IMR-90 (cell line): ENCODE results near the gene CACNG7. TPM values are rescaled to one million over a fixed set of nuclear protein-coding genes. Genes with fewer than 3 reads are reported as not detected.

Experiments used
- ATAC-seq: fragments of 200-7000 bp; cut with Tn5 transposase; 2 replicates; pipeline ENCODE4 v1.9.1; 2020; ENCODE audit warnings: low read depth, mild to moderate bottlenecking, moderate library complexity
- BruUV-seq: library from RNA; stranded (reverse); fragments of 400-500 nt; replicated peaks from 2 replicates; lab custom pipeline; 2021; lab: Mats Ljungman, UMichigan
- CTCF ChIA-PET: fragments of 300-600 bp; formaldehyde crosslinking; extraction: SDS; loops from one replicate; lab custom pipeline; 2021; ENCODE audit warnings: antibody characterized with exemption; lab: Yijun Ruan, JAX
- POLR2A ChIA-PET: fragments of 300-600 bp; sonication (Branson Sonifier 250); formaldehyde crosslinking; loops from one replicate; lab custom pipeline; 2022; ENCODE audit warnings: antibody characterized with exemption; ENCODE audit not compliant: unreplicated experiment; lab: Charles Lee
- DNase-seq: peaks from one replicate; pipeline ENCODE4 v3.0.0; 2013
- H2AFZ ChIP-seq: replicated peaks from 2 replicates; pipeline ENCODE3; 2013; ENCODE audit warnings: low read length, mild to moderate bottlenecking; ENCODE audit not compliant: poor library complexity
- H2AK5ac ChIP-seq: 2 replicates; pipeline ENCODE4 v1.6.1; 2013; ENCODE audit warnings: low read depth, low read length, inconsistent platforms
- H2AK9ac ChIP-seq: replicated peaks from 2 replicates; pipeline ENCODE3; 2013; ENCODE audit warnings: mild to moderate bottlenecking, low read depth, low read length, moderate library complexity; ENCODE audit not compliant: poor library complexity
- H2BK120ac ChIP-seq: 2 replicates; pipeline ENCODE4 v1.6.1; 2013; ENCODE audit warnings: low read depth, low read length, inconsistent platforms
- H2BK15ac ChIP-seq: 3 replicates; pipeline ENCODE4 v1.6.1; 2013; ENCODE audit warnings: low read depth, low read length, inconsistent platforms
- H2BK20ac ChIP-seq: 2 replicates; pipeline ENCODE4 v1.6.1; 2013; ENCODE audit warnings: low read depth, mild to moderate bottlenecking, inconsistent platforms, low read length, moderate library complexity
- H2BK5ac ChIP-seq: 2 replicates; pipeline ENCODE4 v1.6.1; 2013; ENCODE audit warnings: mild to moderate bottlenecking, low read depth, low read length, inconsistent platforms; ENCODE audit not compliant: poor library complexity, severe bottlenecking
- H3K14ac ChIP-seq: replicated peaks from 2 replicates; pipeline ENCODE4 v1.6.1; 2013; ENCODE audit warnings: low read depth, low read length, inconsistent platforms
- H3K18ac ChIP-seq: 2 replicates; pipeline ENCODE4 v1.6.1; 2013; ENCODE audit warnings: low read depth, low read length, control low read depth
- H3K23ac ChIP-seq: 2 replicates; pipeline ENCODE4 v1.6.1; 2013; ENCODE audit warnings: low read depth, low read length, inconsistent platforms
- H3K27ac ChIP-seq: 2 replicates; pipeline ENCODE4 v1.5.1; 2013; ENCODE audit warnings: mild to moderate bottlenecking, control low read depth, low read length; ENCODE audit not compliant: insufficient read depth
- H3K27me3 ChIP-seq: 2 replicates; pipeline ENCODE4 v1.6.1; 2013; ENCODE audit warnings: low read length; ENCODE audit not compliant: control insufficient read depth, insufficient read depth
- H3K36me3 ChIP-seq: 2 replicates; pipeline ENCODE4 v1.6.1; 2013; ENCODE audit warnings: low read length, mixed read lengths; ENCODE audit not compliant: control insufficient read depth, insufficient read depth
- H3K4ac ChIP-seq: 2 replicates; pipeline ENCODE4 v1.6.1; 2013; ENCODE audit warnings: low read depth, low read length, inconsistent platforms
- H3K4me1 ChIP-seq: 2 replicates; pipeline ENCODE4 v1.6.1; 2013; ENCODE audit warnings: low read length, mixed read lengths; ENCODE audit not compliant: control insufficient read depth, insufficient read depth
- H3K4me2 ChIP-seq: 2 replicates; pipeline ENCODE4 v1.6.1; 2013; ENCODE audit warnings: low read depth, mild to moderate bottlenecking, control low read depth, low read length, moderate library complexity
- H3K4me3 ChIP-seq: 2 replicates; pipeline ENCODE4 v1.5.1; 2013; ENCODE audit warnings: low read depth, mild to moderate bottlenecking, control low read depth, low read length, moderate library complexity; ENCODE audit not compliant: insufficient read depth
- H3K56ac ChIP-seq: 2 replicates; pipeline ENCODE4 v1.6.1; 2013; ENCODE audit warnings: low read length, inconsistent platforms; ENCODE audit not compliant: insufficient read depth; ENCODE audit errors: extremely low read depth
- H3K79me1 ChIP-seq, 2 experiments: 2 replicates each; pipeline ENCODE4 v1.6.1; 2013; ENCODE audit warnings: low read length in 2 of 2, inconsistent platforms in 1 of 2, low read depth in 1 of 2
- H3K9ac ChIP-seq: 2 replicates; pipeline ENCODE4 v1.6.1; 2013; ENCODE audit warnings: low read depth, low read length, control low read depth
- H3K9me1 ChIP-seq: 2 replicates; pipeline ENCODE4 v1.6.1; 2013; ENCODE audit warnings: low read length, inconsistent platforms; ENCODE audit not compliant: insufficient read depth
- H3K9me3 ChIP-seq: 2 replicates; pipeline ENCODE4 v1.6.1; 2013; ENCODE audit warnings: low read length; ENCODE audit not compliant: control insufficient read depth, insufficient read depth
- H4K20me1 ChIP-seq: 2 replicates; pipeline ENCODE4 v1.6.1; 2013; ENCODE audit warnings: low read length, inconsistent platforms; ENCODE audit not compliant: insufficient read depth
- H4K5ac ChIP-seq: 2 replicates; pipeline ENCODE4 v1.6.1; 2013; ENCODE audit warnings: mild to moderate bottlenecking, low read depth, low read length, control low read depth
- H4K8ac ChIP-seq, 2 experiments: 2 replicates each; pipeline ENCODE4 v1.6.1; 2013; ENCODE audit warnings: low read depth in 2 of 2, low read length in 2 of 2, control low read depth in 1 of 2, inconsistent platforms in 1 of 2
- H4K91ac ChIP-seq: 2 replicates; pipeline ENCODE4 v1.6.1; 2013; ENCODE audit warnings: low read depth, low read length, inconsistent platforms; ENCODE audit not compliant: insufficient read depth
- CEBPB ChIP-seq: IDR thresholded peaks from 2 replicates; pipeline ENCODE4 v1.6.1; 2012; ENCODE audit warnings: low read depth, low read length, improper control_type of control experiment
- CHD1 ChIP-seq: IDR thresholded peaks from 2 replicates; pipeline ENCODE4 v1.6.1; 2012; ENCODE audit warnings: low read depth, low read length, improper control_type of control experiment
- CTCF ChIP-seq: conservative IDR thresholded peaks from 2 replicates; pipeline ENCODE4 v1.5.1; 2012; ENCODE audit warnings: mild to moderate bottlenecking, low read depth, low read length, improper control_type of control experiment
- ELK1 ChIP-seq: fragments of 150-350 bp; IDR thresholded peaks from 2 replicates; pipeline ENCODE4 v1.6.1; 2016; ENCODE audit warnings: low read depth, mild to moderate bottlenecking, low read length, moderate library complexity, borderline replicate concordance
- MAFK ChIP-seq: IDR thresholded peaks from 2 replicates; pipeline ENCODE4 v1.6.1; 2012; ENCODE audit warnings: low read depth, low read length, improper control_type of control experiment
- MAZ ChIP-seq: IDR thresholded peaks from 2 replicates; pipeline ENCODE4 v1.6.1; 2012; ENCODE audit warnings: low read depth, mild to moderate bottlenecking, low read length, improper control_type of control experiment, moderate library complexity, borderline replicate concordance
- MXI1 ChIP-seq: IDR thresholded peaks from 2 replicates; pipeline ENCODE4 v1.6.1; 2012; ENCODE audit warnings: low read depth, mild to moderate bottlenecking, low read length, moderate library complexity, borderline replicate concordance
- POLR2A ChIP-seq: IDR thresholded peaks from 2 replicates; pipeline ENCODE4 v1.6.1; 2012; ENCODE audit warnings: mild to moderate bottlenecking, low read depth, low read length
- RCOR1 ChIP-seq: IDR thresholded peaks from 2 replicates; pipeline ENCODE4 v1.6.1; 2012; ENCODE audit warnings: mild to moderate bottlenecking, low read length, improper control_type of control experiment; ENCODE audit not compliant: insufficient replicate concordance
- RFX5 ChIP-seq: IDR thresholded peaks from 2 replicates; pipeline ENCODE4 v1.8.0; 2012; ENCODE audit warnings: low read depth, mild to moderate bottlenecking, low read length, moderate library complexity
- SMC3 ChIP-seq: fragments of 150-350 bp; IDR thresholded peaks from 2 replicates; pipeline ENCODE4 v1.6.1; 2016; ENCODE audit warnings: low read depth, mild to moderate bottlenecking, antibody characterized with exemption, low read length, moderate library complexity
- USF2 ChIP-seq: fragments of 150-350 bp; IDR thresholded peaks from 2 replicates; pipeline ENCODE4 v1.6.1; 2017; ENCODE audit warnings: mild to moderate bottlenecking, antibody characterized with exemption, low read length, low read depth
- WGBS, 2 experiments: methylation state at CpG; one replicate each; pipeline versions ENCODE4 v1.1.5 to v1.1.7; 2013; ENCODE audit warnings: missing lambda C conversion rate in 2 of 2; ENCODE audit not compliant: insufficient read length in 1 of 2; ENCODE audit errors: extremely low coverage in 2 of 2; 5-methylcytosine and 5-hydroxymethylcytosine counted together
- dilution Hi-C: fragments of 300-500 bp; cut with HindIII; formaldehyde crosslinking; loops from one replicate; pipeline ENCODE4 v1.14.3; 2018; ENCODE audit warnings: low sequenced_read_pairs; ENCODE audit not compliant: unreplicated experiment
- in situ Hi-C: fragments of 300-500 bp; cut with MboI; formaldehyde crosslinking; loops from 3 replicates; pipeline ENCODE4 v1.14.3; 2019; ENCODE audit warnings: low sequenced_read_pairs, inconsistent platforms, mixed read lengths
- intact Hi-C: fragments of 100-400 bp; cut with micrococcal nuclease; formaldehyde crosslinking; loops from 2 replicates; pipeline ENCODE4 v1.10.0; 2022
- polyA plus RNA-seq, 3 experiments: library from polyadenylated mRNA; depleted of rRNA; stranded (reverse); fragments of >200 nt; gene quantifications; 2 replicates each; pipeline ENCODE4 v1.2.3, GENCODE V29; 2012; ENCODE audit warnings: low replicate concordance in 1 of 3
- total RNA-seq: library from RNA; depleted of rRNA; stranded (reverse); fragments of >200 nt; gene quantifications from 2 replicates; pipeline ENCODE4 v1.2.3, GENCODE V29; 2012

The CACNG7 gene
- total and polyA plus RNA-seq, 2 of the 4 experiments (the other 2 are of a cell fraction): 0.36 to 6.7 TPM

GRCh38 chr19:53957448-53958167 is 48.5 kb downstream of the CACNG7 start:
- no peak overlapping the region for H2AK9ac ChIP-seq
- H3K9me3 ChIP-seq: no peaks in the 10 kb centered on the region; the same call in 1 of the 2 replicates
- H3K4me2 ChIP-seq: no peak overlapping the region
- no peak overlapping the region for H2AK5ac ChIP-seq
- no peak overlapping the region for H3K56ac ChIP-seq
- no peaks in the 10 kb centered on the region for H3K36me3 ChIP-seq
- no peak overlapping the region for H3K14ac ChIP-seq
- no peaks in the 10 kb centered on the region for H3K4me1 ChIP-seq
- ChIA-PET POLR2A (no interaction called here), CTCF (no interaction called here)
- no peaks in the 10 kb centered on the region for H3K9me1 ChIP-seq
- no CpG with 5 or more reads among the region's 15 CpGs for WGBS, 2 experiments
- ATAC-seq (no peak), DNase-seq (no peak)
- no peak overlapping the region for H3K18ac ChIP-seq
- intact Hi-C loops (no loop called here), in situ Hi-C loops (no loop called here), dilution Hi-C loops (no loop called here)
- H4K20me1 ChIP-seq: no peaks in the 10 kb centered on the region
- H3K27me3 ChIP-seq: peaks cover 45% of the 10 kb centered on the region
- no peak overlapping the region for H4K5ac ChIP-seq
- no peak overlapping the region for H2BK20ac ChIP-seq
- H4K91ac ChIP-seq: no peak overlapping the region
- no peak overlapping the region for H3K4me3 ChIP-seq
- H2AFZ ChIP-seq: no peak overlapping the region
- H2BK15ac ChIP-seq: no peak overlapping the region
- BruUV-seq: no TSS peak
- H3K23ac ChIP-seq: no peak overlapping the region
- no peak overlapping the region for H4K8ac ChIP-seq
- no peak overlapping the region for H3K4ac ChIP-seq
- no peak overlapping the region for H3K9ac ChIP-seq
- H3K79me1 ChIP-seq: no peaks in the 10 kb centered on the region
- H2BK120ac ChIP-seq: no peak overlapping the region
- TF ChIP-seq CTCF (no peak), MAFK (no peak), MXI1 (no peak), SMC3 (no peak), USF2 (no peak), RCOR1 (no peak), POLR2A (no peak), CEBPB (no peak), MAZ (no peak), CHD1 (no peak), RFX5 (no peak), ELK1 (no peak)
- no peak overlapping the region for H3K27ac ChIP-seq
- no peak overlapping the region for H2BK5ac ChIP-seq
